Mammary epithelial cell (primary cell): ENCODE measurements around the gene NPAS3.

Experiments
- CTCF ChIP-seq, 2 donors: IDR thresholded peaks in 1 of 2; conservative IDR thresholded peaks in 1 of 2; 2 replicates each; pipeline ENCODE4 v1.5.1; 2011 to 2012; ENCODE audit warnings: inconsistent platforms in 2 of 2, low read length in 2 of 2, mild to moderate bottlenecking in 2 of 2, control low read depth in 1 of 2, low read depth in 1 of 2; ENCODE audit not compliant: insufficient read depth in 1 of 2; ENCODE audit errors: extremely low read depth in 1 of 2
- EZH2 ChIP-seq: IDR thresholded peaks from 2 replicates; pipeline ENCODE4 v1.6.1; 2012; ENCODE audit warnings: low read length, inconsistent platforms, borderline replicate concordance

- TF ChIP-seq CTCF (conservative IDR thresholded peaks at IDR 0.05 in 1 of 2, IDR thresholded peaks at IDR 0.05 in 1 of 2; ENCODE audit: extremely low read depth in 1 of 2, insufficient read depth in 1 of 2, low read depth in 1 of 2, low read length in 2 of 2) (no peak), EZH2 (no peak)
These were observed 300.8 kb downstream of the NPAS3 start for GRCh38 chr14:33239465-33239864.
